ENCODE results near the gene TSPAN5. TPM values are rescaled to one million over a fixed set of nuclear protein-coding genes. Genes with fewer than 3 reads are reported as not detected.

The TSPAN5 gene
- total RNA-seq, 1 donor from 2014 or later = 25.0 TPM

- Mint-ChIP-seq H3K36me3 (ENCODE audit: low read depth) (peaks cover 7% of the 10 kb centered on the region), H3K4me1 (peaks cover 24% of the 10 kb centered on the region), H3K27me3 (ENCODE audit: low read depth) (no peaks in the 10 kb centered on the region), H3K27ac (ENCODE audit: unreplicated experiment) (no peak overlapping the region), H3K4me3 (no peak overlapping the region), H3K9me3 (peaks cover 3% of the 10 kb centered on the region)
- no peak for TF ChIP-seq CTCF (conservative IDR thresholded peaks at IDR 0.05)
- DNase-seq (ENCODE audit: low read depth, low spot score) = no peak
These were observed 27.5 kb downstream of the TSPAN5 start for GRCh38 chr4:98630737-98631454.

DNA sequence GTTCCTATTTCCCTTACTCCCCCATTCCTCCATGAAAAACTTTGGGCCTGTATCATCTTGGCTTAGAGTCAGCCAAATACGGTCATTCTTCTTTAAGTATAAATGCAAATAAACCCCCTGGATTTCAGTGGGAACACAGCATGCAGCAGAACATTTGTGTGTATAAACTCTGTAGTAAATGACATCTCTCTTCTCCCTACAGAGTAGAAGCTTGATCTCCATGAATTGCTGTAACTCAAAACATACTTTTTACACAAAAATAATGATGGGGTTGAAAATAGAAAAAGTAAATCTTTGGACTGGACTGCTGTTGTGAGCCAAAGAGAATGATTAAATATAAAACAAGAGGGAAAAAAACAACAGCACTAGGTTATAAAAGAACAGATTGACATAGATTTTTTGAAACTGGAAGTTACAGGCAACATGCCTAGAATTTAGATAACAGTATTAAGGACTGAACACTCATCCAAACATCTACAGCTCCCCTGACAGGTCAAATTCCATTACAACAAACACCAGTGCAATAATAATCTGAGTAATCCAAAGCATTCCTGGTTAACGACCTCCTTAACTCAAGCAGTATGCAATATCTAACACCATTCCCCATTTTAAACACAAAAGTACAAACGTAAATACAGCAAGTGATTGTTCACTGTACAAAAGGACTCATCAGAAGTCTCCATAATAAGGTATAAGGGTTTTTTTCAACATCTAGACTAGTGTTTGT lies 30.7 kb downstream of the TSPAN5 start:
- H3K27me3 Mint-ChIP-seq (ENCODE audit: low read depth) = no peaks in the 10 kb centered on the region
- peaks cover 41% of the 10 kb centered on the region for H3K4me1 Mint-ChIP-seq
- no peaks in the 10 kb centered on the region for H3K9me3 Mint-ChIP-seq
- TF ChIP-seq CTCF (conservative IDR thresholded peaks at IDR 0.05) = no peak
- H3K4me3 Mint-ChIP-seq = no peak overlapping the region
- H3K36me3 Mint-ChIP-seq (ENCODE audit: low read depth) = no peaks in the 10 kb centered on the region
- no peak for DNase-seq (ENCODE audit: low read depth, low spot score)
- no peak overlapping the region for H3K27ac Mint-ChIP-seq (ENCODE audit: unreplicated experiment)

- Mint-ChIP-seq H3K27me3 (ENCODE audit: low read depth) (no peaks in the 10 kb centered on the region), H3K9me3 (no peaks in the 10 kb centered on the region), H3K27ac (ENCODE audit: unreplicated experiment) (no peak overlapping the region), H3K4me3 (no peak overlapping the region), H3K36me3 (ENCODE audit: low read depth) (no peaks in the 10 kb centered on the region), H3K4me1 (peaks cover 40% of the 10 kb centered on the region)
- DNase-seq (ENCODE audit: low read depth, low spot score) = no peak
- TF ChIP-seq CTCF (conservative IDR thresholded peaks at IDR 0.05) = no peak
These were observed 32.1 kb downstream of the TSPAN5 start for GRCh38 chr4:98626350-98626749.

- Mint-ChIP-seq H3K27me3 (ENCODE audit: low read depth) (no peaks in the 10 kb centered on the region), H3K36me3 (ENCODE audit: low read depth) (no peaks in the 10 kb centered on the region), H3K27ac (ENCODE audit: unreplicated experiment) (no peak overlapping the region), H3K4me3 (no peak overlapping the region), H3K9me3 (no peaks in the 10 kb centered on the region), H3K4me1 (peaks cover 42% of the 10 kb centered on the region)
- DNase-seq (ENCODE audit: low read depth, low spot score) = no peak
- TF ChIP-seq CTCF (conservative IDR thresholded peaks at IDR 0.05) = no peak
These were observed 32.5 kb downstream of the TSPAN5 start for GRCh38 chr4:98625920-98626319.

- no peak for DNase-seq (ENCODE audit: low read depth, low spot score)
- TF ChIP-seq CTCF (conservative IDR thresholded peaks at IDR 0.05) = no peak
- Mint-ChIP-seq H3K36me3 (ENCODE audit: low read depth) (no peaks in the 10 kb centered on the region), H3K27ac (ENCODE audit: unreplicated experiment) (no peak overlapping the region), H3K4me1 (peaks cover 47% of the 10 kb centered on the region), H3K4me3 (no peak overlapping the region), H3K9me3 (no peaks in the 10 kb centered on the region), H3K27me3 (ENCODE audit: low read depth) (no peaks in the 10 kb centered on the region)
These were observed 33.0 kb downstream of the TSPAN5 start for GRCh38 chr4:98625399-98625798.
